ENCODE measurements around the gene CFAP74. TPM values are rescaled to one million over a fixed set of nuclear protein-coding genes. Genes with fewer than 3 reads are reported as not detected.

The CFAP74 gene
- total and polyA plus RNA-seq, 9 of the 15 experiments (the other 6 are each of a cell fraction or from before 2014, with no cell fraction given), result 0.03 to 0.15 (median 0.05) TPM; not detected in 6

DNA sequence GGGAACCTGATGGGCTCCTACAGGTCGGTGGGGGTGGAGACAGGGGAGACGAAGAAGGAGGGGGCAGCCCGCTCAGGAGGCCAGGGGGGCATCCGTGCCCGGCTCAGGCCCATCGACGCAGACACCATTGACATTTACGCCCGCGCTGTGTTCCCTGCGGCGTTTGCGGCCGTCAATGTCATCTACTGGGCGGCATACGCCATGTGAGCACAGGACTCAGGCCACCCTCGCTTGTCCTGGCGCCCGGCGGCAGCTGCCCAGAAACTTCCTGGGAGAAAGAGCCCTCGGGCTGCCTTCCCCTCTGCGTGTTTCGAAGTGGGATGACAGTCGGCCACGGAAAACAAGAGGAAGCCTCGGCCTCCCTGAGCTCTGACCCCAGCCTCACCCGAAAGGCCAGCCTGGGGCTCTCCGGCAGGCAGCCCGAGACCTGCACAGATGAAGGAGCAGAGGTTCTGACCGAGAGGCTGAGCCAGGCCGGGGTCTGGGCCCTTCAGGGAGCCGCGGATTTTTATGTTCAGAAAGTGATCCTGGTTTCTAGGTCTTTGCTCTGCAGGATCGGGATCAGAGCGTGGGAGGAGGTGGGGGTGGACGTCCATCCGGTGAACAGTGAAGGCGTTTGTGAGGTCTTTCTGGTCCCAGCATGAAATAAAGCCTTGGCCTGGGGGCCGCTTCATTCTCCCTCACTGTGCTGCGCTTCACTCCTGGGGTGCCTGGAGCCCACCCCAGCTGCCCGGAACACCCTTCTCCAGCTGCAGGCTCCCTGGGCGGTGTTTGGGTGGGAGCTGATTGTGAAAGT, 26.7 kb upstream of the CFAP74 start:
- H3K9me3 ChIP-seq (replicated peaks; ENCODE audit: control insufficient read depth, insufficient read depth, low read depth, low read length), result no peaks in the 10 kb centered on the region
- ChIA-PET POLR2A (interaction anchor here (0.7 to 1.5 kb wide), 5 partner anchors 9 to 42 kb away, joined by 3 to 5 read pairs (median 3); no protein-coding TSS in a partner anchor), CTCF (ENCODE audit: low intra/inter-chr PET ratio) (no interaction called here)
- no peak overlapping the region for H2AFZ ChIP-seq (ENCODE audit: low read depth, low read length)
- TF ChIP-seq CBX2 (IDR thresholded peaks at IDR 0.05; ENCODE audit: insufficient read depth, low read length, poor library complexity, severe bottlenecking) (no peak), ZEB2 (IDR thresholded peaks at IDR 0.05) (no peak), FUS (optimal IDR thresholded peaks at IDR 0.05; ENCODE audit: low read depth, low read length) (no peak), ARID2 (IDR thresholded peaks at IDR 0.05) (no peak), EGR1 (conservative IDR thresholded peaks at IDR 0.05) (peak; percentile 45; the same call in 1 of the 2 replicates), ZFP1 (CRISPR knock-in tag; IDR thresholded peaks at IDR 0.05) (no peak), MED1 (CRISPR knock-in tag; IDR thresholded peaks at IDR 0.05; ENCODE audit: borderline replicate concordance) (no peak), MXI1 (IDR thresholded peaks at IDR 0.05; ENCODE audit: low read depth, low read length) (no peak), U2AF2 (optimal IDR thresholded peaks at IDR 0.05; ENCODE audit: low read depth, low read length) (no peak), FOXK1 (CRISPR knock-in tag; IDR thresholded peaks at IDR 0.05; ENCODE audit: borderline replicate concordance) (no peak), PTRF (tag; IDR thresholded peaks at IDR 0.05) (no peak), NCOR1 (IDR thresholded peaks at IDR 0.05) (no peak), HNRNPLL (IDR thresholded peaks at IDR 0.05; ENCODE audit: low read depth, low read length, poor library complexity, severe bottlenecking) (peak; percentile 97), PHF8 (IDR thresholded peaks at IDR 0.05; ENCODE audit: borderline replicate concordance, low read length) (no peak)
- TF ChIP-seq, protein P1, sequence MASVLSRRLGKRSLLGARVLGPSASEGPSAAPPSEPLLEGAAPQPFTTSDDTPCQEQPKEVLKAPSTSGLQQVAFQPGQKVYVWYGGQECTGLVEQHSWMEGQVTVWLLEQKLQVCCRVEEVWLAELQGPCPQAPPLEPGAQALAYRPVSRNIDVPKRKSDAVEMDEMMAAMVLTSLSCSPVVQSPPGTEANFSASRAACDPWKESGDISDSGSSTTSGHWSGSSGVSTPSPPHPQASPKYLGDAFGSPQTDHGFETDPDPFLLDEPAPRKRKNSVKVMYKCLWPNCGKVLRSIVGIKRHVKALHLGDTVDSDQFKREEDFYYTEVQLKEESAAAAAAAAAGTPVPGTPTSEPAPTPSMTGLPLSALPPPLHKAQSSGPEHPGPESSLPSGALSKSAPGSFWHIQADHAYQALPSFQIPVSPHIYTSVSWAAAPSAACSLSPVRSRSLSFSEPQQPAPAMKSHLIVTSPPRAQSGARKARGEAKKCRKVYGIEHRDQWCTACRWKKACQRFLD (CRISPR knock-in tag; IDR thresholded peaks at IDR 0.05), result no peak
- TF ChIP-seq, protein P2, sequence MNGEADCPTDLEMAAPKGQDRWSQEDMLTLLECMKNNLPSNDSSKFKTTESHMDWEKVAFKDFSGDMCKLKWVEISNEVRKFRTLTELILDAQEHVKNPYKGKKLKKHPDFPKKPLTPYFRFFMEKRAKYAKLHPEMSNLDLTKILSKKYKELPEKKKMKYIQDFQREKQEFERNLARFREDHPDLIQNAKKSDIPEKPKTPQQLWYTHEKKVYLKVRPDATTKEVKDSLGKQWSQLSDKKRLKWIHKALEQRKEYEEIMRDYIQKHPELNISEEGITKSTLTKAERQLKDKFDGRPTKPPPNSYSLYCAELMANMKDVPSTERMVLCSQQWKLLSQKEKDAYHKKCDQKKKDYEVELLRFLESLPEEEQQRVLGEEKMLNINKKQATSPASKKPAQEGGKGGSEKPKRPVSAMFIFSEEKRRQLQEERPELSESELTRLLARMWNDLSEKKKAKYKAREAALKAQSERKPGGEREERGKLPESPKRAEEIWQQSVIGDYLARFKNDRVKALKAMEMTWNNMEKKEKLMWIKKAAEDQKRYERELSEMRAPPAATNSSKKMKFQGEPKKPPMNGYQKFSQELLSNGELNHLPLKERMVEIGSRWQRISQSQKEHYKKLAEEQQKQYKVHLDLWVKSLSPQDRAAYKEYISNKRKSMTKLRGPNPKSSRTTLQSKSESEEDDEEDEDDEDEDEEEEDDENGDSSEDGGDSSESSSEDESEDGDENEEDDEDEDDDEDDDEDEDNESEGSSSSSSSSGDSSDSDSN (IDR thresholded peaks at IDR 0.05; ENCODE audit: borderline replicate concordance in 1 of 2, low read depth in 2 of 2, low read length in 2 of 2), result peak; percentile 20 to 27; a peak in 1 of 4 replicates
- TF ChIP-seq, protein P3, sequence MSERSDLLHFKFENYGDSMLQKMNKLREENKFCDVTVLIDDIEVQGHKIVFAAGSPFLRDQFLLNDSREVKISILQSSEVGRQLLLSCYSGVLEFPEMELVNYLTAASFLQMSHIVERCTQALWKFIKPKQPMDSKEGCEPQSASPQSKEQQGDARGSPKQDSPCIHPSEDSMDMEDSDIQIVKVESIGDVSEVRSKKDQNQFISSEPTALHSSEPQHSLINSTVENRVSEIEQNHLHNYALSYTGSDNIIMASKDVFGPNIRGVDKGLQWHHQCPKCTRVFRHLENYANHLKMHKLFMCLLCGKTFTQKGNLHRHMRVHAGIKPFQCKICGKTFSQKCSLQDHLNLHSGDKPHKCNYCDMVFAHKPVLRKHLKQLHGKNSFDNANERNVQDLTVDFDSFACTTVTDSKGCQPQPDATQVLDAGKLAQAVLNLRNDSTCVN (CRISPR knock-in tag; IDR thresholded peaks at IDR 0.05), result no peak
- in situ Hi-C loops (cut with MboI), result no loop called here
- peaks cover 69 to 100% of the 10 kb centered on the region in 2 experiments for H3K27me3 ChIP-seq (ENCODE audit: control insufficient read depth in 2 of 2, insufficient read depth in 2 of 2, low read length in 2 of 2)
- H3K9ac ChIP-seq (ENCODE audit: insufficient read depth in 1 of 2, low read depth in 2 of 2, low read length in 2 of 2), result no peak overlapping the region
- H3K4me2 ChIP-seq (ENCODE audit: insufficient read depth, low read length), result no peak overlapping the region
- FAIRE-seq (no peak), ATAC-seq (peak; percentile 24; the same call in 2 of the 3 replicates), DNase-seq (ENCODE audit: extremely low read depth in 1 of 4, low spot score in 3 of 4) (no peak)
- H3K27ac ChIP-seq (ENCODE audit: extremely low read depth, low read depth, low read length), result no peak overlapping the region
- intact Hi-C loops (cut with micrococcal nuclease), result no loop called here
- WGBS (ENCODE audit: insufficient coverage, low coverage, missing lambda C conversion rate), result 2% methylated on average over 38 of the region's 42 CpGs
- H4K20me1 ChIP-seq (replicated peaks; ENCODE audit: control insufficient read depth, insufficient read depth, low read length), result peaks cover 17% of the 10 kb centered on the region
- H3K9me1 ChIP-seq (ENCODE audit: control insufficient read depth, insufficient read depth, low read length), result no peaks in the 10 kb centered on the region
- H3K4me3 ChIP-seq, result no peak overlapping the region
- H3K36me3 ChIP-seq (ENCODE audit: control insufficient read depth, insufficient read depth, low read length), result no peaks in the 10 kb centered on the region
- no TSS peak for BruUV-seq (replicated peaks)
- H3K4me1 ChIP-seq (replicated peaks in 1 of 2; ENCODE audit: control insufficient read depth in 2 of 2, insufficient read depth in 2 of 2, low read length in 2 of 2), result peaks cover 0 to 30% of the 10 kb centered on the region in 2 experiments; a peak in 2 of 5 replicates
- H3K79me2 ChIP-seq (ENCODE audit: control insufficient read depth, insufficient read depth, low read length), result no peaks in the 10 kb centered on the region
